ENCODE measurements around the gene ZNF615. TPM values are rescaled to one million over a fixed set of nuclear protein-coding genes. Genes with fewer than 3 reads are reported as not detected.
"Not testable (repeated sequence)": the region's sequence is repeated elsewhere in the genome, so short reads cannot be mapped to it uniquely, and the experiment has no call there.

The ZNF615 gene
- total and polyA plus RNA-seq, 8 donors = 2.4 to 8.4 (median 5.1) TPM

DNA sequence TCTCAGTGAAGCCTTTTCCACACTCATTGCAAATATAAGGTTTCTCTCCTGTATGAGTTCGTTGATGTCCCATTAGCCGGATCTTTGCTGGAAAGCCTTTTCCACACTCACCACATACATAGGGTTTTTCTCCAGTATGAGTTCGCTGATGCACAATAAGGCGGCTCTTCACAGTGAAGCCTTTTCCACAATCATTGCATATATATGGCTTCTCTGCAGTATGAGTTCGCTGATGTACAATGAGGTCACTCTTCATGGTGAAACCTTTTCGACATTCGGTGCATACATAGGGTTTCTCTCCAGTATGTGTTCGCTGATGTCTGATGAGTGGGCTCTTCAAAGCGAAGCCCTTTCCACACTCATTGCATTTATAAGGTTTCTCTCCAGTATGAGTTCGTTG, 14.6 kb downstream of the ZNF615 start:
- no peak for TF ChIP-seq CTCF (IDR thresholded peaks at IDR 0.05)
- WGBS, 2 donors = 97 to 98% methylated on average over 10 of the region's 10 CpGs
- FAIRE-seq = no peak
- H3K4me3 ChIP-seq = no peak overlapping the region
- intact Hi-C loops (cut with DNase I) = no loop called here
- H3K36me3 ChIP-seq = peaks cover 5 to 52% (median 17%) of the 10 kb centered on the region in 3 donors
- H3K4me1 ChIP-seq = no peaks in the 10 kb centered on the region
- ATAC-seq = no peak
- H3K27me3 ChIP-seq = no peaks in the 10 kb centered on the region
- DNase-seq = no peak
- peaks cover 2 to 15% (median 7%) of the 10 kb centered on the region in 4 donors for H3K9me3 ChIP-seq
- no peak overlapping the region for H3K27ac ChIP-seq

DNA sequence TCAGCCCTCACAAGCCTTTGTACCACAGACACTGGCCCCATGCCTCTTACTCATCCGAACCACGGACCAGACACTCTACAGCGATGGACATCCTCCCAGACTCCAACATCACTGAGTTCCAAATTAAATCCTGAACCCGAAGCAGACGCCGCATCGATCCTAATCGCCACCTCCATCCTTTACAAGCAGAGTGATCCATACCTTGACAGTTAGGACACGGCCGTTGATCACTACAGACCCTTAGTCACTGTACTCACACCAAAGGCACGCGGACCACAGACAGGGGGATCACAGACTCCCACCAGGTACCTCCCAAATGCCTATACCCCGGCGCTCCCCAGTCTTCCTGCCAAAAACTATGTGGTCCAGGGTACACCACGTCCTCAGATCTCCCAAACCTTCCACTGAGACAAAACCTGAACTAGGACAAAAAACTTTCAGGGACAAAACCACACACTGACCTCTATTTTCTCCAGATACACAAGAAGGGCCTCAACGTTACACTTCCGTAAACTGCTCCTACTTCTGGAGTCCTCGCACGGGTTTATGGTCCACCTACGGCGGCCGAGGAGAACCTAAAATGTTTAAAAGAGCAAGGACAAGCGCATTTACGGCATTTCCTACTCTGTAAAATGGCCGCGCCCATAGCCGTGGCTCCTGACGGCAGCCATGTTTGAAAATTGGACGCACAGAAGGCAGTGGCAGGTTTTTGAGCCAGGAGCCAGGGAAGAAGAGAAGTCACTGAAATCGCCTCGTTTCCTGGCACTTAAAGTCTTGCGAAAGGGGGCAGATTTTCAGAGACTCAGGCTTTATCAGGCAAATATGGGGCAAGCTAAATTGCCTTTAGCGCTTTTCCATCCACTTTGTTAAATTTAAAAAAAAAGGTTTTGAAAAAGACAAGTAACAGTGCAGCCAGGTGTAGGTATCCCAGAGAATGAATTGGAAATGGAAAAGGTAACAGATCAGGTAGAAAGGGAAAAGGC, 21.4 kb downstream of the ZNF615 start, which contains the start of gene ZNF350:
TSS of gene ZNF350 (minus strand) at position 532 of the 983 bp plus-strand sequence. CDS start 12,480 bp downstream, outside the sequence.
- Histone ChIP-seq H3K27me3 (no peaks in the 10 kb centered on the region), H3K4me3 (peak within 1 kb of the TSS; percentile 60 to 82 (median 72)), H3K4me1 (peaks cover 5 to 9% (median 8%) of the 10 kb centered on the region in 3 donors), H3K36me3 (no peaks in the 10 kb centered on the region), H3K27ac (peak within 1 kb of the TSS in 2 of 4 donors; percentile 50 to 59), H3K9me3 (peaks cover 0 to 5% (median 0%) of the 10 kb centered on the region in 4 donors)
- ATAC-seq = peak; percentile 100
- intact Hi-C loops (cut with DNase I) = no loop called here
- DNase-seq = peak; percentile 82 to 96 (median 90)
- FAIRE-seq = peak; percentile 98
- 2 to 3% methylated on average over 33 of the region's 33 CpGs for WGBS, 2 donors
- no peak for TF ChIP-seq CTCF (IDR thresholded peaks at IDR 0.05)

GRCh38 chr19:51983361-51983760, 24.6 kb downstream of the ZNF615 start:
- no peak for TF ChIP-seq CTCF (IDR thresholded peaks at IDR 0.05)
- intact Hi-C loops (cut with DNase I) = no loop called here
- Histone ChIP-seq H3K27ac (no peak overlapping the region), H3K4me1 (peaks cover 5 to 9% (median 8%) of the 10 kb centered on the region in 3 donors), H3K9me3 (peaks cover 0 to 5% (median 0%) of the 10 kb centered on the region in 4 donors), H3K27me3 (no peaks in the 10 kb centered on the region), H3K4me3 (no peak overlapping the region), H3K36me3 (peaks cover 0 to 3% (median 0%) of the 10 kb centered on the region in 3 donors)
- DNase-seq (no peak), FAIRE-seq (no peak), ATAC-seq (no peak)
- 91 to 97% methylated on average over 4 of the region's 4 CpGs for WGBS, 2 donors

DNA sequence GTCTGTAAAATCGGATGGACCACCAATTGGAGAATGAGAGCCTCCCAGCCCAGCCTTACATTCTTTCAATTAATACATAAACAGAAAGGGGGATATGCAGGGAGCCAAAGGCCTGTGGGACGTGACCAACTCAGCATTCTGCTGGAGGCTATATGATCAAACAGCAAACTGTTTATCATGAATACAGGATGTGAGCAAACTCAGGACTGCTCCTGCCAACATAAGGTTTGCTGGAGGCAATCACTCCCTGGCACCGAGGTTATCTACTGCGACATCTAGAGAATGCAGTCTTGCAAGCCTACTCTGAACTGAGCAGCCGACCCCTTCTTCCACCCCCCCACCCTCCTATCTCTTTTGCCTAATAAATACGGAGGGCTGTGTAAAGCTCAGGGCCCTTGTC, 27.1 kb downstream of the ZNF615 start:
- DNase-seq; ATAC-seq; H3K27ac ChIP-seq; intact Hi-C loops (cut with DNase I); H3K9me3 ChIP-seq; H3K4me3 ChIP-seq; FAIRE-seq; H3K36me3 ChIP-seq; H3K4me1 ChIP-seq; H3K27me3 ChIP-seq: not testable (repeated sequence)
- 89 to 96% methylated on average over 6 of the region's 6 CpGs for WGBS, 2 donors

DNA sequence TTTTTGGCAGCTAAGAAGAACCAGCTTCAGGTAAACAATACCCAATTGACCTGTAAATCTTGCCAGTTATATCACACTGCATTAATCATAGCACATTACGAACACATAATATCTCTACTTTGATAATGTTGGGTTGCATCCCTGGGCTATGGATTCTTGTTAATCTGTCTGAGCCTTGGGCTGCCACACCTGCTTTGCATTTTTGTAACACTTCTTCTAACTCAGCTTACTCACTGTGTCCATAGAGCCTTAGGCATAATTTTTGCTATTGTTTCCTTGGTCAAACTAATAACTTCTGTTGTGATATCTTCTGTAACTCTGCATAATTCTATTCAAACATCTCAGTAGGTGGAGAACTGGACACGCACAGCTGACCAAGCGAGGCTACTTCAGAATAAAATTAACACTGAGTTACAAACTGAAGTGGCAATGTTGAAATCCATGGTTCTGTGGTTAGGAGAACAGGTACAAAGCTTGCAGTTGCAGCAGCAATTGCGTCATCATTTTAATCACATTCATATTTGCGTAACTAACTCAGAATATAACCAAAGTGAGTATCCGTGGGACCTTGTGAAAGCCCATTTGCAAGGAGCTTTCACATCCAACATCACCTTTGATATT, 27.8 kb downstream of the ZNF615 start:
- peaks cover under 1 to 3% (median 2%) of the 10 kb centered on the region in 3 donors for H3K4me1 ChIP-seq
- H3K27me3 ChIP-seq = no peaks in the 10 kb centered on the region
- DNase-seq (no peak), ATAC-seq (no peak), FAIRE-seq (no peak)
- no peak overlapping the region for H3K4me3 ChIP-seq
- intact Hi-C loops (cut with DNase I) = no loop called here
- peaks cover 0 to 5% (median 0%) of the 10 kb centered on the region in 4 donors for H3K9me3 ChIP-seq
- H3K27ac ChIP-seq = no peak overlapping the region
- 96 to 97% methylated on average over 6 of the region's 6 CpGs for WGBS, 2 donors
- H3K36me3 ChIP-seq = peaks cover 0 to 3% (median 0%) of the 10 kb centered on the region in 3 donors
- no peak for TF ChIP-seq CTCF (IDR thresholded peaks at IDR 0.05)
